ENCODE data around the gene C6orf136.

- peak in 3 of 4 experiments; percentile 7 to 38 (median 35) for TF ChIP-seq CTCF (IDR thresholded peaks at IDR 0.05)
- no peak for TF ChIP-seq POLR2AphosphoS5 (IDR thresholded peaks at IDR 0.05)
- no peak for TF ChIP-seq EP300 (IDR thresholded peaks at IDR 0.05)
- TF ChIP-seq POLR2A (IDR thresholded peaks at IDR 0.05), result no peak
Measured at GRCh38 chr6:30612213-30612612, 34.7 kb upstream of the C6orf136 start.
